NCI-H446 treated with DMSO at 0.1 percent for 48 hours (cell line): ENCODE measurements around the gene CAVIN2.

ENCODE experiments used
- DNase-seq: peaks from one replicate; lab custom pipeline; 2025; lab: John Stamatoyannopoulos, UW

CAVIN2 gene

GRCh38 chr2:191839918-191840804 lies 6.7 kb downstream of the CAVIN2 start:
- DNase-seq: no peak

- no peak for DNase-seq
These were observed 8.4 kb downstream of the CAVIN2 start for GRCh38 chr2:191838526-191838925.

GRCh38 chr2:191836853-191837769 lies 9.8 kb downstream of the CAVIN2 start:
- DNase-seq: no peak

- no peak for DNase-seq
These were observed 10.4 kb downstream of the CAVIN2 start for GRCh38 chr2:191836471-191836852.

GRCh38 chr2:191835539-191836350 lies 11.1 kb downstream of the CAVIN2 start:
- no peak for DNase-seq

- no peak for DNase-seq
These were observed 11.8 kb downstream of the CAVIN2 start for GRCh38 chr2:191835100-191835499.

- no peak for DNase-seq
These were observed 13.5 kb downstream of the CAVIN2 start for GRCh38 chr2:191833356-191833755.

GRCh38 chr2:191832668-191833067 lies 14.2 kb downstream of the CAVIN2 start:
- no peak for DNase-seq

GRCh38 chr2:191831410-191831994 lies 15.4 kb downstream of the CAVIN2 start:
- DNase-seq: no peak

- no peak for DNase-seq
These were observed 22.5 kb downstream of the CAVIN2 start for GRCh38 chr2:191824398-191824797.

- no peak for DNase-seq
These were observed 25.8 kb downstream of the CAVIN2 start for GRCh38 chr2:191821078-191821477.

- DNase-seq: no peak
These were observed 28.1 kb downstream of the CAVIN2 start for GRCh38 chr2:191818725-191819350.

GRCh38 chr2:191818133-191818532 lies 28.8 kb downstream of the CAVIN2 start:
- DNase-seq: no peak

GRCh38 chr2:191815010-191815409 lies 31.9 kb downstream of the CAVIN2 start:
- DNase-seq: no peak

GRCh38 chr2:191813943-191814342 lies 32.9 kb downstream of the CAVIN2 start:
- DNase-seq: no peak

GRCh38 chr2:191811807-191812602 lies 34.9 kb downstream of the CAVIN2 start:
- DNase-seq: peak; percentile 51

- DNase-seq: no peak
These were observed 40.5 kb downstream of the CAVIN2 start for GRCh38 chr2:191806396-191806795.

GRCh38 chr2:191804766-191805165 lies 42.1 kb downstream of the CAVIN2 start:
- DNase-seq: no peak

GRCh38 chr2:191803007-191803406 lies 43.9 kb downstream of the CAVIN2 start:
- no peak for DNase-seq

GRCh38 chr2:191802180-191802579 lies 44.7 kb downstream of the CAVIN2 start:
- no peak for DNase-seq
